HG02981 (cell line): ENCODE data around the gene ITGB6.

Source experiments
- ATAC-seq: cut with Tn5 transposase; IDR thresholded peaks from one replicate; pipeline ENCODE4 v1.9.1; 2021; ENCODE audit warnings: mild to moderate bottlenecking, moderate library complexity; ENCODE audit not compliant: unreplicated experiment

Gene ITGB6

DNA sequence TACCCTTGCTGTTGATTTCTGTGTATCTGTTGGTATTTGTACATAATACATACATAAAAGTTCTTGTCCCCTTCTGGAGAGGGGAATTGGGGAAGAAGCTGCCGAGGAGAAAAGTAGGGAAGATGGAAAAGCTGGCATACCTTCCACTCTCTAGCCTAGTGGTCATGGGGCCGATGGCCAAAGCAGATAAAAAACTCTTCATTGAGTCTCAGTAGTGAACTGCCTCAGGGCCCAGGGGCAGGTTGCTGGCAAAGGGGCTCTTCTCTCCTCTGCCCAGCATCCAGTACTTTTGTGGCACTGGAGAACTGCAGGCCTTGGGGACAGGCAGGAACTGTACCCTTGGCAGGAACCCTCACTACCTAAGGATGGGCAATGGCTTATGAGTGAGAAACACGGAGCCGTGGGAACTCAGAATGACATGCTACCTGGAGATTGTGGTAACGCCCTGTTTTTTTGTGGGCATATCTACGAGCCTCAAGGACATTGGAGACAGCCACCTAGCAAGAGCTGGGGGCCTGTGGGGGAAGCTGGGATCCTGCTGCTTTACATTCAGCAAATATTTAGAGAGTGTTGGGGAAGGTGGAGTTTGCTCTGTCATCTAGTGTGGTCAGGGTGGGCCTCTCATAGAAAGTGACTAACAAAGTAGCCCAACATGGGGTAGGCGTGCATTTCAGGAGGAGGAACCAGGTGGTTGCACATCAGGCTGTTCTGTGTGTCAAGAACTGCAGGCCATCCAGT is 22.6 kb upstream of the ITGB6 start:
- ATAC-seq, result no peak

DNA sequence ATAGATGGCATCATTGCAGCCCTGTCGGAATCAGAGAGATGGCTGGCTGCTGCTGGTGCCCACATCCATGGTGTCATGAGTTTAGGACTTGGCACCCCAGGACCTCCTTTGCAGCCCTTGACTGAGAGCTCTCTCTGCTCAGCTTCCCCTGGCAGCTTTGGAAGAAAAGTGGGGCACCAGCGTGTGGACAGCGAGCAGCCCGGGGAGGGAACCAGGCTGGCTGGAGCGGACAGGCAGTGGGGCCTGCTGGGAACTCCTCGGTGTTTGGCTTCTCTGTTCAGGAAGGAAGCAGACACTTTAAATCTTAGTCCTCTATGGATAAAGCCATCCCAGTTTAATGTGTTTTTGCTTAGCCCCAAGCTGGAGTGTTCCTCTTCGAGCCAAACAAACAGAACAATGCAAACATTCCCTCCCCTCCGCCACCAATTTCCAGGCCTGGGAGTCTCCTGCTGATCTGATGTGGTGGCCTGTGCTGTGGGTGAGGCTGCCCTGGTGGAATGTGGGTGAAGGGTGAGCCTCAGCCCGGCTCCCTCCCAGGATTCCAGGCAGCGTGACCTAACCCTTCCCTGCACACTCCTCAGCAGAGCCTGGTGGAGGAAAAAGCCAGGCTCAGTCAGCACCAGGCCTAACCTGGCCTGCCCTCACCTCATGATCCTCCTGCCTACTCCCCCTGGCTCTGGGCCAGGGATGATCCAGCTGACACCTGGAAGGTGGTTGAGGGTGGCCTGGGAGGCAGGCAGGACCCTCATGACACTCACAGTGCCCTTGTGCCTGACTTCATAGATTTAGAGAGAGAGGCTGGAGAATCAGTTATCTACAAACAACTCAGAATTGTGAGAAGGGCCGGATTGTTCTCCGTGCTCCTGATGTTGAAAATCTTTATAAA is 21.6 kb upstream of the ITGB6 start:
- no peak for ATAC-seq

DNA sequence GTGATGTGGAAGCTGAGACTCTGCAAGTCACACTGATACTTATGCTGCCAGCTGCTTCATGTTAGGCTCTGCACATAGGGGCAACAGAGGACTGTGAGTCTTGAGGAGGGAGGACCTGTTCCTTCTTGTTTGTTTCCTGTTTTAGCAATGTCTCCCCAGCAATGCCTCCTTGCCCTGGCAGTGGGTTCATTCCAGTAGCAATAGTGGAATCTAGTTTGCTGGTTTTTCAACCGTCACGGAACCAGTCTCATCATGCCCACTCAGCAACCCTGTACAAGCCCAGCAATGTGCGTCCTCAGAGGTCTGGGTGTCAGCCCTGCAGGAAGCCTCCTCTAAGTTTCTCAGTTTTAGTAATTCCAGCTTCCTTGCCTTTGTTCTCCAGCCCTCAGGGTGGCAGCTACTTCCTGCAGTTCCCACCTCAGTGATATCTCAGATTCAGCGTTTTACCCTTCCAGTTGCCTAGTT is 20.5 kb upstream of the ITGB6 start:
- ATAC-seq, result no peak

DNA sequence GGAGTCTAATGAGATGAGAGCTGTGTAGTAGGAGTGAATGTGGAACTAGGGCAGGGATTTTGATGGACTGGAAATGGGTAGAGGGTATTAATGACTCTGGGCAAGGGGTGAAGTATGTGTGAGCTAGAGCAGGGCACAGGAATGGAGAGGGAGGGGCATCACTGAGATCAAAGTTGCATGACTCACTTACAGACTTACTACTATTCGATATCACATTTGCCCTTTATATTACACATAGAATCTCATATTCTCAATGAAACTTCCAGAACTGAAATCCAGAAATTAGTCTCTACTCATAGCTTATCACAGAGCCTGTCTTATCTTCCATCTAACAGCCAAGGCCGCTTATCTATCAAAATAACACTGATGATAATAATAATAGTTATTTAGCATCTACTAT is 20.0 kb upstream of the ITGB6 start:
- no peak for ATAC-seq

DNA sequence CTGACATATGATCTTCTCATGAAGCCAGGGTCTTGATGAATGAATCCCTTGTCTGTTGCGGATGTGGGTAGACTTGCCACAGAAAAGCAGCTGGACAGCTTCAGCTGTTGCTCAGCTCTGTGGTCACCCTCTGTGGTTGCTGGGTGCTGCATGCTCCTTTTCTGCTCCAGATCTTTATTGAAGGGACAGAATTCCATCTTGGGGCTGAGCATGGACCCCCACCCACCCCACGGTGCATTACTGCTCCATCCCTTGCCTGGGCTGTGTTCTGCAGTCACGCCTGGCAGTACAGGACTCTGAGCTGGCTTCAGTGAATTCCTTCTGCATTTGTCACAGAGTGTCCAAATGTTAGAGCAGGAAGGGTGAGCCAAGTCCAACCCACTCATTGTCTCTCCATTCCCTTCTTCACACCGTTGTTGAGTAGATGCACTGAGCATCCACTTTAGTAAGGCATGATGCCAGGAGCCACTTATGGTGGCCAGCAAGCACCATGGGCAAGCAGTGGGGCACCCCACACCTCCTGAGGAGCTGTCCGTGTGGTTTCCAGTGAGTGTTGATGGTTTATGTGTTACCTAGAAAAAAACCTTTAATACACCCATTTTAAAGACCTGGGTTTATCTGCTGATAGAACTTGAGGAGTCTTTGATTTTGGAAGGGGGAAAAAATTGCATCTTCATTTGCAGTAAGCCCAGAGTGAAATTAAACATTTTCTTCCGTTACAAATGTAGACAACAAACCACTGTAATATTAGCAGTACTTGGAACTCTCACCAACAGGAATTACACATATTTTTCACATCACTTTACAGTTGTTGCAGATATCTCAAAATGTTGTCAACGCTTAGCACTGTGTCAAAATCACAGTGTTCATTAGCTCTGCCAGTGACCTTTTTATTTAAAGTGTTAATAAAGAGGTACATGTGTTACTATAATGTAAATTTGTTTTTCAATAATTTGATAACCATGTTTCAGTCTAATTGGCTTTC is 14.7 kb upstream of the ITGB6 start:
- ATAC-seq, result no peak

DNA sequence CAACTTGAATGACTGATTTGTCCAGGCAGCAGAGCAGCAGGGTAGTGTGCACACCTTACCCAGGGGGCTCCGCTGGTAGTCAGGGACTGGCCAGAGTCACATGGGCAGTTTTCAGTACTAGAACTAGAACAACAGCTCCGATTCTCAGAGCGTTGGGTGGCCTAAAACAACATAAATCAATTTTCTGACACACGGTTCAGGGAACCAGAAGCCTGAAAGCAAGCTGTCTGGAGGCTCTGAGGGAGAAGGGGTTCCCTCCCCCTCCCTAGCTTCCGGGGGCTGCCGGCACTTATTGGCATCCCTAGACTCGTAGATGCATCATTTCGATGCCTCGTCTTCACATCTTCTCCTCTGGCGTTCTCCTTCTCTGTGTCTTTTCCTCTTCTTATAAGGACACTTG is 13.4 kb upstream of the ITGB6 start:
- no peak for ATAC-seq

DNA sequence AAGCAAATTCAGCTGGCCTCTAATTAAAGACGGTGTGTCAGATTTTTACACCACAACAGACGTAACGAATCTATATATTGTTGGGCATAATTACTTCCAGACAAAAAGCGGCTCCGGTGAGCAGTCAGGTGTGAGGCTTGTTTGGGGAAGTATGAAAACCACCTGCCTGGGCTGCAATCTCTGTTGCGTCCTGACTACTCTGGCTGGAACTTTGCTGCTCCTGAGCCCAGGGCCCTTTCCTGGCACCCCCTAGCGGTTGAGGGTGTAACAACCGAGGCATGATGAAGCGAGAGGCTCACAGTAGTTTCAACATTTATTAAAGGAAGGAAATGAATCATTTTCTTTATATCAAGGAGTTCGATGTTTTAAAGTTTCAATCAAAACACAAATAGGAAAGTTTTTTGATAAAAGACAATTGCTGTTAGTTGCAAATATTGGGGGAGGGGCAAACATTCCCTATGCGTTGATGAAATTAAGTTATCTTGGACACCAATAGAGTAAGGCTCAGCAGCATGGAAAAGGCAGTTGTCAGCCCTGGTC is 10.6 kb upstream of the ITGB6 start:
- ATAC-seq, result peak; percentile 92

DNA sequence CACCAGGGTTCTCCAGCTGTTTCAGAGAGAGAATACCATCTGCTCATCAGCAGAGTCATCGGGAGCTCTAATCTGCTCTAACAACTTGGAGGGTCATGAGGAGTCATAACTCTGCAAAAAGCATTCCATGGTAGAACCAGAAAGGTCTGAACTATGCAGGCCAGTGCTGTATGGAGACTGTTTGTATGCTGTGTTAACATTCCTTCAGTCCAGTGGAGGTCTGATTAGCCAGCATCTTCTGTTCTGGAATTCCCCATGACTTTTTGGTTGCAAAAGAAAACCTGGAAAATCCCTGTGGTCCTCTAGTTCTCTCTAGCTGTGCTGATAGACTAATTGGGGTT is 9.4 kb upstream of the ITGB6 start:
- ATAC-seq, result no peak

DNA sequence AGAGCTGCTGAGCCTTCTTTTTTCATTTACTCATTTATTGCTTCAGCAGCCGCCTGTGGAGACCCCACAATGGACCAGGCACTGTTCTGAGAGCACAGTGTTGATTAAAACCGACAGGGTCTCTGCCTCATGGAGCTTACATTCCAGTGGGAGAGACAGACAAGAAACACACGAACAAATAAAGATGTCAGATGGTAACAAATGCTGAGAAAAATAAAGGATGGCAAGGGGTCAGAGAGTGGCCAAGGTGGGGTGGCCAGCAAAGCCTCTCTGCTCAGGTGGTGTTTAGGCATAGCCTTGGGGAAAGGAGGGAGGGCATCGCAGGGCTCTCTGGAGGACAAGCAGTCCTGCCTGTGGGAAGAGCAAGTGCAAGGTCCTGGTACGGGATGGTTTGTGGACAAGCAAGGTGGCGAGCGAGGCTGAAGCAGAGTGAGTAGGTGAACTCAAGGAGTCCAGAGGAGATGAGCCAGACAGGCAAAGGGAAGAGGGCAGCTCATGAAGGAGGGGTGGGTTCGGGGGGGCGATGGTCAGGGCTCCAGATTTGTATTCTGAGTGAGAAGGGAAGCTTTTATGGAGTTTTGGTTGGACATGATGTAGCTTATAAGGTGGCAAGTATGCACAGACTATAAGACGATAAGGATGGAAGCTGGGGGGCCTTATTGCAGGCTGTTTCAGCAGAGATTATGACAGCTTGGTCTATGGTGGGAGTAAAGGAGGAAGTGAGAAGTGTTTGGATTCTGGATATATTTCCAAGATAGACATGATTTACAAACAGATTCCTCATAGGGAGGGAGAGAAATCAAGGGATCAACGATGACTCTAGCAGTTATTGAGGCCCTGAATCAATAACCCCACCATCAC is 8.8 kb upstream of the ITGB6 start:
- ATAC-seq, result no peak

DNA sequence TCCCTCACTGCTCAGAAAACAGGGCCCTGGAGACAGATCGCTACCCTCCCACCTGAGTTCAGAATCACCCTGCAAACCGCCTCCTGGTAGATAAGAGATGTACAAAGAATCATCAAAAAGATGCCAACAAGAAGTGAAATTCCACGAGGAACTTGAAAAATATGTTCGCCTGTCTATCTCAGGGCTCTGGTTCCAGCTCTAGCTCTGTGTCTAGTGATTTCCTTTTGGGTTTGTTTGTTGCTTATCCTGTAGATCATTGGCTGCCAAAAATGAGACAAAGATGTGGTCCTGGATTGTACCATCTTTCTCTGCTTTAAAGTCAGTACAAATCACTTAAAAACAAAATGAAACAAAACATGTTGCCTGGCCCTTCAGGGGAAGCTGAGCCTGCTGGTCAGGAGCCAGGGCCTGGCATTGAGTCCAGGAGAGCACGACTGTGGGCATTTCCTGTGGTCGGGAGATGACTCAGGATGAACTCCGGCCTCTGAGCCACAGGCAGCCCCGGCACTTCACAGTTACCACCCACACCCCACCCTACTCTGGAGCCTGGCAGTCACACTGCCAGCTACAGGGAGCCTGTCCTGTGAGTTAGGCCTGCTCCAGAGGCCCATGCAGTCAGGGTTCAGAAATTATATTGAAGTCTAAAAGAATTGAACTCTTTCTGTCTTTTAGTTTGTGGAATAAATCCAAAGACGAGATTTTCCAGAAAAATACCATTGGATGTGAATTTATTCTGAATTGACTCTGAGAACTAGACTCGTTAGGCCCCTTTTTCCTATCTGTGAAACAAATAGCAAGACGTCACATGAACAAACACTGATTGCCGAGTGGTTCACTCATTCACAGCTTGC is 8.0 kb upstream of the ITGB6 start:
- no peak for ATAC-seq

DNA sequence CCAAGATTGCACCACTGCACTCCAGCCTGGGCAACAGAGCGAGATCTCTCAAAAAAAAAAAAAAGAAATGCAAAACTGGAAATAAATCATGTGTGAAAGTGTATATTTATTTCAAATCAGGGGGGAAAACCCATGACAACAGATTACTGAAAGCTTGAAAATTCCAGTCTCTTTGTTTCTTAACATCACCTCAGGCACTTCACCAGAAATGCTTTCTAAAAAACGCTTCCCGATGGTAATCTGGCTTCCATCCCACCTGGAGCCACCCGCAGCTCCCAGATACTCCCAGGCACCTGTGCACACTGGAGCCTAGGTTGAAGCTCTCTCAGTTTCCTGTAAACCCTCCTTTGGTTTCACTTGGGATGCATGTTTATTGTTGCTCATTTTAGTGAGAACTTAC is 7.2 kb upstream of the ITGB6 start:
- no peak for ATAC-seq

DNA sequence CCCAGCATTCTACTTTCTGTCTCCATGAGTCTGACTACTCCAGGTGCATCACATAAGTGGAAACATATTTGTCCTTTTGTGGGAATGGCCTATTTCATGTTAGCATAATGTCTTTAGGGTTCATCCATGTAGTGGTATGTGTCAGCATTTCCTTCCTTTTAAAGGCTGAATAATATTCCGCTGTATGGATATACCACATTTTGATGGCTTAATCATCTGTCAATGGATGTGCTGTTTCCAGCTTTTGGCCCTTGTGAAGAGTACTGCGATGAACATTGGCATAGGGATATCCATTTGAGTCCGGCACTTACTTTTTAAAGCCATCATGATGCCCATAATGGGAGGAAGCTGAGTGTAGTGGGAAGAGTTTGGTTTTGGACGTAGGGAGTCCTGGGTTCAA is 6.4 kb upstream of the ITGB6 start:
- no peak for ATAC-seq

DNA sequence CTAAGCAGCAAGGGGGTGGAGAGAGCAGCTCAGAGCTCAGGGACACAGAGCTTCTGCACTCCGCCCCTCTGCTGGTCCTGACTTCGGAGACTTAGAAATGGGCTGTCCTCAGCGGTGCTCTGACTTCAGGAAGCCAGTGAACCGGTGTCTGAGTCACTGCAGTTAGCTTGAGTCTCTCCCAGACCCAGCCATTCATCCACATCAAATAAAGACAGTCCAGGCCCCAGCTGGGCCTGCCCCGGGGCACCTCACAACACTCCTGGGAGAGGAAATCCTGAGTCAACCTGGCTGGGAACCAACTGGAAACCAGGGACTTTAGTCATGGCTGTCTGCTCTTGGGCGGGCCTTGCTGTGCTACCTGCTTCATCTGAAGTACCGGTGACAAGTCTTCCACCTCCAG is 5.4 kb upstream of the ITGB6 start:
- no peak for ATAC-seq

DNA sequence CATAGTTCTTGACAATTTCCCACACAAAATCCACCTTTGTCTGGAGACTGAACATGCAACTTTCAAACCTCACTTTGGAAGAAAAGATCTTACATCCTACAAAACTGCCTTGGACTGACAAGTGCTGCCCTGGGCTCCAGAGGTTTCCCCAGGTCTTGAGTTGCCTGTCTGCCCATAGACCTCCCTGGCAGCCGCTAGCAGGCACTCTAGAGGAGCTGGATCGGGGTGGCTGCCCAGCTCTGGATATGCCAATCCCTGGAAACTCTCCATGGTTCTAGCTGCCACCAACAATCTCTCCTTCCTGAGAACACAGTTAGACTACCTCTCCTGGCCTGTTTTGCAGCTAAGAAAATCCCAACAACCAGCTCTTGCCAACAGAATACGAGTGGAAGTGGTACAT is 3.4 kb upstream of the ITGB6 start:
- no peak for ATAC-seq

DNA sequence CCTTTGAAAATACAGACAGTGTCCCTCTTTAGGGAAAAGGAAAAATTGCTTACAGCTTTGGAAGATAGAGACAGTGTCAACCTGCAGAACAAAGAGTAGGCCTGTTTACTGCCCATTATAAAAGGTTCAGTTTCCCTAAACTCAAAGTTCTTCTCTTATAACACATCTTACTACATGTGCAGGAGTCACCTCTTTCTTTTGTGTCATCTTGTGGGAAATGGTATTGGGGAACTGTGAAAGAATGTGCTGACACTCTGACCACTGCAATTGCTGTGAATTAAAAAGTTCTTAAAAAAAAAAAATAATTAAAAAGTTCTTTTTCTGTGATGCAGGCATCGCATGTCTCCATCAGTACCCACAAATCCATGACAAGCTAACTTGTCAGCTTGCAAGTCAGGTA is 2.9 kb upstream of the ITGB6 start:
- ATAC-seq, result no peak

DNA sequence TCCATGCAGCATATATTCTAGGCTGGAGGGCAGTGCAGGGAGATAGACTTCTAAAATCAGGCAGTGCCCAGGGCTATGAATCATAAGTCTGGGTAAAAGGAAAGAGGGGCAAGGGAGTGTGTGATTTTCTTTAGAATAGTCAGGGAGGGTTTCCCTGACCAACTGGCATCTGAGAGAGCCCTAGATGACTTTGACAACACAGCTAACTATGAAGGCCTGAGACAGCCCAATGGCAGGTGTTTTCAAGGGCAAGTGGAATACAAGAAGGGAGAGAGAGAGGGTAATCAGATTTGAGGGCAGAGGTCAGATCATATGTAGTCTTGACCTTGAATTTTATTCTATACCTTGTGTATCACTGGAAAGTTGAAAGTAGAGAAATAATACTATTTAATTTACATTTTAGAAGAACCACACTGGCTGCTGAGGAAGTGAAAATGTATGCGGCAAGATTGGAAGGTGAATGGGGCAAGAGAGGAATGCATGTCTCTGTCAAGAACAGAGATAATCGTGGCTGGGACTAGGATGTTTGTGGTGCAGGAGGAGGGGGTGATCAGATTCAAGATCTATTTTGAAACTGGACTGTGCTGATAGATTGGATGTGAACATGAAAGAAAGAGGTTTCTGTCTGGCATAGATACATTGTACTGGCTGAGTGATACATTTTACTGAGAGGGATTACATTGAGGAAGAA is 1.9 kb upstream of the ITGB6 start:
- ATAC-seq, result no peak

DNA sequence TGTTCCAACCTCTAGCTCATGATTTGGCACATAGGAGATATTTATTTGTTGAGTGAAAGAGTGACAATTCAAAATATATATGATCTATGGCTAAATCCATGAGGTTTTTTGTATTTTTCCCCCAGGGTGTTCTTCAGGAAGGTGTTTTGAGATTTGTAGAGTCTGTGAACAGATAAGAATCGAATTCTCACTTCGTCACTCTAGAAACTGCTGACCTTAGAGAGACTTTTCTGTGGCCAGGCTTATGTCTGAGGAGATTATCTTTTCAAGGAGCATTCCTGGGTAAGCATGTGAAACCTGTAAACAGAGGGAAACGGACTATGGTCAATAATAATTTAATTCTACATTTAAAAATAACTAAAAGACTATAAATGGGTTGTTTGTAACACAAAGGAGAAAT is 849 bp upstream of the ITGB6 start:
- ATAC-seq, result no peak

DNA sequence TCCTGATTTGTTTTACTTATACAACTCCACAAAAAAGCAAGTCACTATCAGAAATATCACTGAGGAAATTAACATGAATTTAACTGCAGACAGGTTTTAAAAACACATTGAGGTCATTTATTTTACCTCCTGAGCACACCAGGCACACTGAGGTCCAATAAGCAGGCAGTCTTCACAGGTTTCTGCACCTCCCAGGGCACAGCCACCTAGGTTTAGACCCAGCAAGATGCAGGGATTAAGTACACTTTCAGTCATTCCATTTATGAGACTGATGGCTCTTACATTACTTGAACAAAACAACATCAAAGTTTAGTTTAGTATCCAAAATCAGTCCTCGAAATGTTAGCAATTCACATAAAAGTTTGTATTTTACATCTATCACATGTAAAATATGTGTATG is 1.0 kb downstream of the ITGB6 start:
- ATAC-seq, result no peak

DNA sequence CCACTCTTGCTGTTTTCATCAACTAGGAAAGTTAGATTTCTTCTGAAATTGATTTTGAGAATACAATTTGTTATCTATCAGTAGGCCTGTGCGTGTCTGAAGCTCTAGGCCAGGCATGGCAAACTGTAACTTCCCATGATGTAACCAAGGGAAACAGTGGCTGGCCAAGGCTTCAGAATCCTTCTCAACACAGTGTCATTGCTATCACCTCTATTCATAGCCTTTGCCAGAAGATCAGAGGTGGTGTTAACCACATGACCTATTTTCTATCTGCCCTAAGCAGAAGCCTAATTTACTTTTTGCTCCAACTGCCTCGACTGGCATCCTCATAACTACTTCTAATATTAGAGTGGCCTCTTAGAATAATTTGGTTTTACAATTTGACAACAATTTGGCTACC is 2.5 kb downstream of the ITGB6 start:
- no peak for ATAC-seq
